GM23248 (cell line): Measurements from ENCODE around the gene SLC36A2.

ENCODE experiments used
- EZH2 ChIP-seq: fragments of 200-600 bp; sonication (generic); IDR thresholded peaks from 2 replicates; pipeline ENCODE4 v1.6.1; 2018; ENCODE audit warnings: antibody characterized with exemption, mild to moderate bottlenecking; ENCODE audit not compliant: insufficient read depth, poor library complexity, severe bottlenecking
- EZH2phosphoT487 ChIP-seq: fragments of 200-600 bp; sonication (generic); IDR thresholded peaks from 2 replicates; pipeline ENCODE4 v1.6.1; 2018; ENCODE audit warnings: antibody characterized with exemption, moderate library complexity, mild to moderate bottlenecking, low read depth; ENCODE audit not compliant: insufficient read depth

DNA sequence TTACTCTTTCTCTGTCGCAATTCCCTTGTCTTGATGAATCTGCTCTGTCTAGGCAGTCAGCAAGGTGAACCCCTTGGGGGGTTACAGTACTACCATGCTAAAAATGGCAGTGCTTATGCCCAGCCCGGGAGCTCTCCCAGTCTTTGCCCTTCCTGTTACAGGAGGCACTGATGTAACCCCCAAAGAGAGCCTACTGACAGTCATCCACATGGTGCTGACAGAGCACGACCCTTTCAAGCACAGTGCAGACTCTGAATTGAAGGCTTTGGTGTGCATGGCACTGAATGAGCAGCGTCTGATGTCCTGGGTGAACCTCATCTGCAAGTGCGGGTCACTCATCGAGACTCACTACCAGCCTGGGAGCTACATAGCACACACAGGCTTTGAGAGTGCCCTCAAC is 34.5 kb upstream of the SLC36A2 start:
- TF ChIP-seq EZH2phosphoT487 (no peak), EZH2 (no peak)
